ENCODE measurements around the gene ERC2.

Gene ERC2

GRCh38 chr3:55959471-55960080 lies 508.7 kb downstream of the ERC2 start:
- no peak for ATAC-seq

DNA sequence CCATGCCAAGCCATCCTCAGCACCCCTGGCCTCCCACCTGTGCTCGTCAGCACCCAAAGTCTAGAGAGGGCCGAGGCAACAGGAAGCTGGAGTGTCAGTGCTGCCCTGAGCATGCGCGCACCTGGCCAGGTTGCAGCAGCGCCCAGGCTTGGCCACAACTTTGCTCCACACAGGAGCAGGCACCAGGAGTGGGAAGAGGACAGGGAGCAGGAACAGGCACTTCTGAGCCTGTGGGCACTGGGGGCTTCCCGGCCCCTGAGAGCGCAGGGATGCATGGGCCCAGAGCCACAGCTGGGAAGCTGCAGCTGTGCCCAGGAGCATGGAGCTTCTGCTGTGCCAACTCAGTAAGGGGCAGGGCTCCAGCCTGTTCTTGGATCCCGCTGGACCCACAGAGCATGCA lies 509.7 kb downstream of the ERC2 start:
- no peak for ATAC-seq
- no peak for TF ChIP-seq GLIS3 (CRISPR knock-in tag; IDR thresholded peaks at IDR 0.05)
- no peak for TF ChIP-seq TOX (CRISPR knock-in tag; IDR thresholded peaks at IDR 0.05; ENCODE audit: borderline replicate concordance)
- no peak for TF ChIP-seq ZFP3 (CRISPR knock-in tag; IDR thresholded peaks at IDR 0.05)
- no peak for TF ChIP-seq ZFP30 (CRISPR knock-in tag; IDR thresholded peaks at IDR 0.05)

More at GRCh38 chr3:55959471-55960080, 508.7 kb downstream of the ERC2 start:
- TF ChIP-seq BACH2 (CRISPR knock-in tag; IDR thresholded peaks at IDR 0.05; ENCODE audit: borderline replicate concordance) (no peak), ISL1 (CRISPR knock-in tag; IDR thresholded peaks at IDR 0.05) (no peak), ESRRG (CRISPR knock-in tag; IDR thresholded peaks at IDR 0.05) (no peak), ZC3H10 (CRISPR knock-in tag; IDR thresholded peaks at IDR 0.05) (no peak), TOX (CRISPR knock-in tag; IDR thresholded peaks at IDR 0.05; ENCODE audit: borderline replicate concordance) (no peak), PATZ1 (CRISPR knock-in tag; IDR thresholded peaks at IDR 0.05; ENCODE audit: borderline replicate concordance) (no peak), POU6F1 (CRISPR knock-in tag; IDR thresholded peaks at IDR 0.05; ENCODE audit: borderline replicate concordance, low read depth) (no peak)
- TF ChIP-seq, protein P1, sequence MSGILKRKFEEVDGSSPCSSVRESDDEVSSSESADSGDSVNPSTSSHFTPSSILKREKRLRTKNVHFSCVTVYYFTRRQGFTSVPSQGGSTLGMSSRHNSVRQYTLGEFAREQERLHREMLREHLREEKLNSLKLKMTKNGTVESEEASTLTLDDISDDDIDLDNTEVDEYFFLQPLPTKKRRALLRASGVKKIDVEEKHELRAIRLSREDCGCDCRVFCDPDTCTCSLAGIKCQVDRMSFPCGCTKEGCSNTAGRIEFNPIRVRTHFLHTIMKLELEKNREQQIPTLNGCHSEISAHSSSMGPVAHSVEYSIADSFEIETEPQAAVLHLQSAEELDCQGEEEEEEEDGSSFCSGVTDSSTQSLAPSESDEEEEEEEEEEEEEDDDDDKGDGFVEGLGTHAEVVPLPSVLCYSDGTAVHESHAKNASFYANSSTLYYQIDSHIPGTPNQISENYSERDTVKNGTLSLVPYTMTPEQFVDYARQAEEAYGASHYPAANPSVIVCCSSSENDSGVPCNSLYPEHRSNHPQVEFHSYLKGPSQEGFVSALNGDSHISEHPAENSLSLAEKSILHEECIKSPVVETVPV (CRISPR knock-in tag; IDR thresholded peaks at IDR 0.05): no peak

- TF ChIP-seq OSR1 (CRISPR knock-in tag; IDR thresholded peaks at IDR 0.05) (no peak), ZNF70 (CRISPR knock-in tag; IDR thresholded peaks at IDR 0.05) (no peak), ZNF565 (CRISPR knock-in tag; conservative IDR thresholded peaks at IDR 0.05; ENCODE audit: low read depth) (no peak), SNAI2 (CRISPR knock-in tag; IDR thresholded peaks at IDR 0.05) (no peak), ISL1 (CRISPR knock-in tag; IDR thresholded peaks at IDR 0.05) (no peak), GLIS3 (CRISPR knock-in tag; IDR thresholded peaks at IDR 0.05) (no peak), ZC3H10 (CRISPR knock-in tag; IDR thresholded peaks at IDR 0.05) (no peak), PATZ1 (CRISPR knock-in tag; IDR thresholded peaks at IDR 0.05; ENCODE audit: borderline replicate concordance) (no peak), POU6F1 (CRISPR knock-in tag; IDR thresholded peaks at IDR 0.05; ENCODE audit: borderline replicate concordance, low read depth) (no peak), ZNF8 (CRISPR knock-in tag; IDR thresholded peaks at IDR 0.05) (no peak), TCF4 (CRISPR knock-in tag; IDR thresholded peaks at IDR 0.05; ENCODE audit: borderline replicate concordance) (no peak), RARB (CRISPR knock-in tag; IDR thresholded peaks at IDR 0.05) (no peak), TOX (CRISPR knock-in tag; IDR thresholded peaks at IDR 0.05; ENCODE audit: borderline replicate concordance) (no peak), ESRRG (CRISPR knock-in tag; IDR thresholded peaks at IDR 0.05) (no peak), ZFP30 (CRISPR knock-in tag; IDR thresholded peaks at IDR 0.05) (no peak), ZFP3 (CRISPR knock-in tag; IDR thresholded peaks at IDR 0.05) (no peak), BACH2 (CRISPR knock-in tag; IDR thresholded peaks at IDR 0.05; ENCODE audit: borderline replicate concordance) (no peak)
- TF ChIP-seq, protein P1 (CRISPR knock-in tag; IDR thresholded peaks at IDR 0.05): no peak
- TF ChIP-seq, protein P2, sequence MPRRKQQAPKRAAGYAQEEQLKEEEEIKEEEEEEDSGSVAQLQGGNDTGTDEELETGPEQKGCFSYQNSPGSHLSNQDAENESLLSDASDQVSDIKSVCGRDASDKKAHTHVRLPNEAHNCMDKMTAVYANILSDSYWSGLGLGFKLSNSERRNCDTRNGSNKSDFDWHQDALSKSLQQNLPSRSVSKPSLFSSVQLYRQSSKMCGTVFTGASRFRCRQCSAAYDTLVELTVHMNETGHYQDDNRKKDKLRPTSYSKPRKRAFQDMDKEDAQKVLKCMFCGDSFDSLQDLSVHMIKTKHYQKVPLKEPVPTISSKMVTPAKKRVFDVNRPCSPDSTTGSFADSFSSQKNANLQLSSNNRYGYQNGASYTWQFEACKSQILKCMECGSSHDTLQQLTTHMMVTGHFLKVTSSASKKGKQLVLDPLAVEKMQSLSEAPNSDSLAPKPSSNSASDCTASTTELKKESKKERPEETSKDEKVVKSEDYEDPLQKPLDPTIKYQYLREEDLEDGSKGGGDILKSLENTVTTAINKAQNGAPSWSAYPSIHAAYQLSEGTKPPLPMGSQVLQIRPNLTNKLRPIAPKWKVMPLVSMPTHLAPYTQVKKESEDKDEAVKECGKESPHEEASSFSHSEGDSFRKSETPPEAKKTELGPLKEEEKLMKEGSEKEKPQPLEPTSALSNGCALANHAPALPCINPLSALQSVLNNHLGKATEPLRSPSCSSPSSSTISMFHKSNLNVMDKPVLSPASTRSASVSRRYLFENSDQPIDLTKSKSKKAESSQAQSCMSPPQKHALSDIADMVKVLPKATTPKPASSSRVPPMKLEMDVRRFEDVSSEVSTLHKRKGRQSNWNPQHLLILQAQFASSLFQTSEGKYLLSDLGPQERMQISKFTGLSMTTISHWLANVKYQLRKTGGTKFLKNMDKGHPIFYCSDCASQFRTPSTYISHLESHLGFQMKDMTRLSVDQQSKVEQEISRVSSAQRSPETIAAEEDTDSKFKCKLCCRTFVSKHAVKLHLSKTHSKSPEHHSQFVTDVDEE (CRISPR knock-in tag; IDR thresholded peaks at IDR 0.05): no peak
- TF ChIP-seq, protein P3, sequence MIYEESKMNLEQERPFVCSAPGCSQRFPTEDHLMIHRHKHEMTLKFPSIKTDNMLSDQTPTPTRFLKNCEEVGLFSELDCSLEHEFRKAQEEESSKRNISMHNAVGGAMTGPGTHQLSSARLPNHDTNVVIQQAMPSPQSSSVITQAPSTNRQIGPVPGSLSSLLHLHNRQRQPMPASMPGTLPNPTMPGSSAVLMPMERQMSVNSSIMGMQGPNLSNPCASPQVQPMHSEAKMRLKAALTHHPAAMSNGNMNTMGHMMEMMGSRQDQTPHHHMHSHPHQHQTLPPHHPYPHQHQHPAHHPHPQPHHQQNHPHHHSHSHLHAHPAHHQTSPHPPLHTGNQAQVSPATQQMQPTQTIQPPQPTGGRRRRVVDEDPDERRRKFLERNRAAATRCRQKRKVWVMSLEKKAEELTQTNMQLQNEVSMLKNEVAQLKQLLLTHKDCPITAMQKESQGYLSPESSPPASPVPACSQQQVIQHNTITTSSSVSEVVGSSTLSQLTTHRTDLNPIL (CRISPR knock-in tag; IDR thresholded peaks at IDR 0.05; ENCODE audit: low read depth): no peak
Observed at GRCh38 chr3:55955891-55956477, 512.3 kb downstream of the ERC2 start.

More at GRCh38 chr3:55955891-55956477, 512.3 kb downstream of the ERC2 start:
- ATAC-seq: no peak

Measured in SK-N-SH treated with all-trans-retinoic acid at 6 μM for 48 hours (cell line).